SHP77 treated with DMSO at 0.1 percent for 48 hours (cell line): ENCODE results near the gene BCKDK.
"Not testable (repeated sequence)": the region's sequence is repeated elsewhere in the genome, so short reads cannot be mapped to it uniquely, and the experiment has no call there.

Experiments
- DNase-seq: peaks from one replicate; lab custom pipeline; 2025; lab: John Stamatoyannopoulos, UW

BCKDK gene

DNA sequence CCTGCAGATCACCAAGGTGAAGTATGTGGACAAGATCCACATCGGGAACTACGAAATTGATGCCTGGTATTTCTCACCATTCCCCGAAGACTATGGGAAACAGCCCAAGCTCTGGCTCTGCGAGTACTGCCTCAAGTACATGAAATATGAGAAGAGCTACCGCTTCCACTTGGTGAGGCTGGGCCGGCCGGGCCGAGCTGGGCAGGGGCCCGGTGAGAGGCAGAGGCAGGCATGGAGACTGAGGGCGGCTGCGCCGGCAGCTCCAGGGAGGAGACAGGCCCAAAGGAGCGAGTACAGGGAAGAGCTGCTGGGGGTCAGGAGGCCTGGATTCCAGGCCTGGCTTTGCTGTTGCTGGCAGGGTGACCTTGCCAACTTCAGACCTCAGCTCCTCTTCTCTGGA is 19.0 kb downstream of the BCKDK start:
- no peak for DNase-seq

DNA sequence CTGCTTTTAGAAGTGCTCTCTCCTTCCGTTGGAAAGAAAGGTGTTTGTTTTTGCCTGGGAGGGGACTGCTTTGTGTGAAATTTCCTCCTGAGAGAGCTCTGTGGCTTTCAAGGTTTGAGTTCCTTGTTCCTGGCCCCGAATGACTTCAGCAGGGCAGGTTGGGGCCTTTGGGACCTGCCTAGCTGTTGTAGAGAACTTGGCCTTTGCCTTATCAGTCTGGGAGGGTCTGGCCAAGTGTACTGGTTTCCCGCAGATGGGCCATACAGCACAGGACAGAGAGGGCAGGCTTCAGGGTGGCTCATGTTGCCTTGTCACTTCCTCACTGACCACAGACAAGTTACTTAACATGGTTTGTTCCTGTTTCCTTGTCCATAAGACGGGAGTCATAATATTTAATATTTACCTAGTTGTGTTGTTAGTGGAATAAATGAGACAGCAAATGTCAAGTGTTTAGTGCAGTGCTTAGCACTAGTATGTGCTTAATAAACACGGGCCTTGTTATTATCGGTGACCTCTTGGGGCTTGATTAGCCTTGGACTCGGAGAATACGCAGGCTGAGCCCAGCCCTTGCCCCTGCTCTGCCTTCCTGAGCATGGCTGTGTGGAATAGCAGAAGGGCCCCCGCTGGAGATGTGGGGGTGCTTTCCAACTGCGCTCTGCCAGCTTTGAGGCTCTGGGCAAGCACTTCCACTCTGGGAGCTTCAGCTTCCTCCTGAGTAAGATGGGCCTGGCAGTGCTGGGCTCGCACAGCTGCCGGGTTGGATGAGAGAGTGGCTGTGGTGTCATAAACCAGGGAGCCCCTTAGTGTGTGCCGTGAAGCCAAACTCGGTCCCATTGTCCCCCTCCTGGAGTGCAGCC is 20.8 kb downstream of the BCKDK start:
- DNase-seq = no peak

DNA sequence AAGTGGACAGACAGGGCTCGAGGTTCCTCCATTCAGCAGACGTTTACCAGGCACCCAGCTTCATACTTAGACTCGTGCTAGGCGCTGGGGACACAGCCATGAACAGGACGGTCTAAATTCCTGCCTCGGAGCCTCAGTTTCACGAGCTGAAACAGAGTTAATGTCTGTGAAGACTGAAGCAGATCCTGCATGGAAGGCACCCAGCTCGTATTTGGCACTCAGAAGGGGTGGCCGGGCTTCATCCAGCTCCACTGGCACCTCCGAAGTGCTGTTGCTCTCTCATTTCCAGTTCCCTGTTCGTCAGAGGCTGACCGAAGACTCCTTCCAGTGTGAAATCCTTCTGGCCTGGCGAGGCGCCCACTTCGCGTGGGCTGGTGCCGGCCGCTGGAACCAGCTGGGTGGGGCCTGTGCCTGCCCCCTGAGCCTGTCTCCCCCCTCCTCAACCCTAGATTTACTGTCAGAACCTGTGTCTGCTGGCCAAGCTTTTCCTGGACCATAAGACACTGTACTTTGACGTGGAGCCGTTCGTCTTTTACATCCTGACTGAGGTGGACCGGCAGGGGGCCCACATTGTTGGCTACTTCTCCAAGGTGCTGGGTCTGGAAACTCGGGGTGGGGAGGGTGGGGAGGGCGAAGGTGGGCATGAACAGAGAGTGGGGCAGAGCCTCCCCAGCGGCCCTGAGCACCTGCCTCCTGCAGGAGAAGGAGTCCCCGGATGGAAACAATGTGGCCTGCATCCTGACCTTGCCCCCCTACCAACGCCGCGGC is 21.6 kb downstream of the BCKDK start:
- no peak for DNase-seq

DNA sequence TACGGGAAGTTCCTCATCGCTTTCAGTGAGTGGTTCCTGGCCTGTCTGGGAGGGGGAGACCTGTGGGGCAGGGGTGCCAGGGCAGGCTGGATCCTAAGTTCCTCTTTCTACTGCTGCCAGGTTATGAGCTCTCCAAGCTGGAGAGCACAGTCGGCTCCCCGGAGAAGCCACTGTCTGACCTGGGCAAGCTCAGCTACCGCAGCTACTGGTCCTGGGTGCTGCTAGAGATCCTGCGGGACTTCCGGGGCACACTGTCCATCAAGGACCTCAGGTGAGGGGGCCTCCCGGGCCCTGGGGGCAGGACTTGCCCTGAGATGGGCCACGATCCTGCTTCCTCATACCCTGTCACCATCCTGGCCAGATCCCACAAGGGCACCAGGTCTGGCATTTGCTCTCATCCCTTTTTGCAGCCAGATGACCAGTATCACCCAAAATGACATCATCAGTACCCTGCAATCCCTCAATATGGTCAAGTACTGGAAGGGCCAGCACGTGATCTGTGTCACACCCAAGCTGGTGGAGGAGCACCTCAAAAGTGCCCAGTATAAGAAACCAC is 22.2 kb downstream of the BCKDK start:
- no peak for DNase-seq

DNA sequence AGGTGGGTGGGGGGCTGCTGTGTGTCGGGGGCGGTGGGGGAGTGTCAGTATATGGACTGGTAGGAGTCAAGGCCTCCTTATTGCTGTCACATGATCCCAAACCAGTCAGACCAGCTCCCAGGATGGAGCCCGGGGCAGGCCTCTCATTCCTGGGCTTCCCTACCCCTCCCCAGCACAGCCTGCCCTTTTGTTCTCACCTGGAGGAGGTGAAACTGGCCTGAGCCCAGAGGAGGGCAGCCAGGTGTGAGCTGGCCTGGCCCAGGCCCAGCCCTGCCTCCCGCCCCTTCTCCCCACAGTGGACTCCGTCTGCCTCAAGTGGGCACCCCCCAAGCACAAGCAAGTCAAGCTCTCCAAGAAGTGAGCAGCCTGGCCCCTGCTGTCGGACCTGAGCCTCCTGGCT is 22.7 kb downstream of the BCKDK start:
- DNase-seq = no peak

- DNase-seq = no peak
These were observed 23.2 kb downstream of the BCKDK start for GRCh38 chr16:31131416-31131815.

DNA sequence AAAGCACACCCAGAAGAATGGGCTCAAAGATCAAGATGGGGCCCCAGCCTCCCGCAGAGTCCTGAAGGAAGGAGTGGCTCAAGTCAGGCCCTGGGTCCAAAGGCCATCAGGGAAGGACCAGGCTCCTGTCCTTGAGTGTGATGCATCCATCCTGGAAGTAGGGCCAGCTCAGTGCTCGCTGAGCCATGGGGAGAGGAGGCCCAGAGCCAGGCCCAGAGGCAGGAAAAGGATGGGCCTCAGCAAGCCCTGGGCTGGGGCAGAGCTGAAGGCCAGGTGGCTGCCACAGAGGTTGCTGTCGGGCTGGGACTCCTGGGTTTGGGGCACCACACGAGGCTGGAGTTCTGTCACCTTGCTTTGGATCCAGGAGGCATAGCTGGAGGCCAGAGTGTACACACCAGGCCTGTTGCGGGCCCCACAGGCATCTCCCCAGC is 23.7 kb downstream of the BCKDK start:
- DNase-seq = no peak

DNA sequence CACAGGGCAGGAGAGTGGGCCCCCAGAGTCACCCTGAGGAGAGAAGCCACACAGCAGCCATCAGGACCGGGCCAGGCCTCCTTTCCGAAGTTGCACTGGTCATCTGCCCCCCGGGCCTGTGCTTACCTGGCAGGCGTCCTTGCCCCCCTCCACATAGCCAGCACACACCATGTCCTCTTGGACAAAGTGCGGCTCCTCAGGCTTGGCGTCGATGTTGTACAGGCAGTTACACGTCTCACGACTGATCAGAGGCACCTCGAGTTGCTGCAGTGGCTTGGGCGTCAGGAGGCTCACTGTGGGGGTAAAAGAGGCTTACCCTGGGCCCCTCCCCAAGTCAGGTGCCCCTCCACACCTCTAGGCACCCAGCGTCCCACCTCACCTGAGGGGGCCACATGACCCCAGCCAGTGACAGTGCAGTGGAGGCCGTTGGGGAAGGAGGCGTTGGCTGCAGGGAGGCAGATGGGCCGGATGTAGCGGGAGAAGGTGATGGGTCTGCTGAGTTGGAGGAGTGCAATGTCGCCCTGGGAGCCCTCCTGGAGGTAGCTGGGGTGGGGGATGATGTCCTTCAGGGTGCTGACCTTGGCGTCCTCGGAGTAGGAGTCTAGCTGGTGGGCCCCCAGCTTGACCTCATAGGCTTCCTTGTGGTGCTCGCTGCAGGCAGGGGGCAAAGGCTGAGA is 24.3 kb downstream of the BCKDK start:
- no peak for DNase-seq

DNA sequence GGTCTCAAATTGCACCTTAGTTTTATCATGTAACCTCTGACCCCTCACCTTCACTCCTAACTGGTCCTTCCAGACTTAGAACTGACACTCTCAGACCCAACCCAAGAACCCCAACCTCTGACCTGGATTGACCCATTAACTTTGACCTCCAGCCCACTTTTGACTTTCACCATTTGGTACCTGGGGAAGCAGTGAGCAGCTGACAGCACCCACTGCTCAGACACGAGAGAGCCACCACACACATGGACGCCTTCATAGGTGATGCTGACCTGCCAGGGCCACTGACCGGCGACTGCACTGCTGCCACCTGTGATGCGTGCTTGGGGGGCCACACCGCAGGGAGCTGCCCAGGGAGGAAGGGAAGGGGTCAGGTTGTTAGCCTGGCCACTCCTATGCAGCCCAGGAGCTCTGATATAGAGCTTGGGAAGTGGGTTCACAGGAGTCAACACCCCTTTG is 24.9 kb downstream of the BCKDK start:
- DNase-seq = no peak

DNA sequence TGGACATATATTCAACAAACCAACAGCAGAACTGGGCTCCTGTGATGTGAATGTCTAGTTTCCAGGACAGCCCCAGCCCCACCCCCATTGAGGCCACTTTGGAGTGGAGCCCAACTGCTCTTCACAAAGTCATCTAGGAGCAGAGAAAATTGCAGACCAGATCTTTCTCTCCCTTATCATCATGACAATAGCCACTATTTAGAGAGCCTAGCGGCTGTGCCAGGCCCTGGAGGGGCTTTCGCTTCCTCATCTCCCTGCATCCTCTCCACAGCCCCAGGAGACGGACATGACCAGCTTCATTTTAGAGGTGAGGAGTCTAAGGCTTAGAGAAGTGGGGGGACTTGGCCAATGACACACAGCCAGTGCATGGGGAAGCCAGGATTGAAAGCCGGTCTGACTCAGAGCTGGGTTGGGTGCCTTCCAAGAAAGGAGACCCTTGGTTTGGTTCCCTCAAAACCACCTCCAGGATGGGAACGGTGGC is 25.9 kb downstream of the BCKDK start:
- no peak for DNase-seq

GRCh38 chr16:31134625-31135534 is 26.7 kb downstream of the BCKDK start:
- no peak for DNase-seq

DNA sequence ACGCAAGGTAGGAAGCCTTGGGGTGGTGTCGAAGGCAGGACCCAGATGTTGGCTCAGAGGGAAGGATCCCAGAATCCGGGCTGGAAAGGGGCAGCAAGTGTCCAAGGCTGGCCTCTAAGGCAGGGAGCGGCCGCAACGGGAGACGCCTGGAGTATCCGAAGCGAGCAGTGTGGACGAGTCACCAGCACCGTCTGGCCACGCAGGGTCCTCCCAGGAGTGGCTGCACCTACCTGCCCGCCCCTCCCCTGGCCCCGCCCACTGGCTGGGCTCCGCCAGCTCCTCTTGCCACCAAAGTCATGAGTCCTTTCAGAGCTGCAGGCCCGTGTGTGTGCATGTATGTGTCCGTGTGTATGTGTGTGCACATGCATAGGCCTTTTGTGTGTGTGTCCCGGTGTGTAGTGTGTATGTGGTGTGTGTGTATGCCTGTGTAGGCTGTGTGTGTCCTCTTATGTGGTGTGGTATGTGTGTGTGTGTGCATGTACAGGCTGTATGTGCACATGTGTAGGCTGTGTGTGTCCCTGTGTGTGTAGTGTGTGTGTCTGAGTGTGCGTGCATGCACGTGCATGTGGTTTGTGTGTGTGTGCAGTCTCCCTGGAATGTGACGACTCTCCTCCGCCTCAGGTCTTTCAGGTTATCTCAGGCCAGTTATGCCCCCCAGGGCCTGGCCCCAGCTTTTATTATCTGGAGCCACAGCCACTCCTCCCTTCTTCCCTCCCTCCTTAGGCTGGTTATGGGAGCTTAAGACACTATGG is 27.5 kb downstream of the BCKDK start, which contains the start of gene PRSS8:
Gene PRSS8 (minus strand): TSS at position 193 of the 752 bp plus-strand sequence. CDS start 229 bp downstream, outside the sequence.
- no peak for DNase-seq

GRCh38 chr16:31136287-31136662 is 28.1 kb downstream of the BCKDK start:
- DNase-seq = no peak

DNA sequence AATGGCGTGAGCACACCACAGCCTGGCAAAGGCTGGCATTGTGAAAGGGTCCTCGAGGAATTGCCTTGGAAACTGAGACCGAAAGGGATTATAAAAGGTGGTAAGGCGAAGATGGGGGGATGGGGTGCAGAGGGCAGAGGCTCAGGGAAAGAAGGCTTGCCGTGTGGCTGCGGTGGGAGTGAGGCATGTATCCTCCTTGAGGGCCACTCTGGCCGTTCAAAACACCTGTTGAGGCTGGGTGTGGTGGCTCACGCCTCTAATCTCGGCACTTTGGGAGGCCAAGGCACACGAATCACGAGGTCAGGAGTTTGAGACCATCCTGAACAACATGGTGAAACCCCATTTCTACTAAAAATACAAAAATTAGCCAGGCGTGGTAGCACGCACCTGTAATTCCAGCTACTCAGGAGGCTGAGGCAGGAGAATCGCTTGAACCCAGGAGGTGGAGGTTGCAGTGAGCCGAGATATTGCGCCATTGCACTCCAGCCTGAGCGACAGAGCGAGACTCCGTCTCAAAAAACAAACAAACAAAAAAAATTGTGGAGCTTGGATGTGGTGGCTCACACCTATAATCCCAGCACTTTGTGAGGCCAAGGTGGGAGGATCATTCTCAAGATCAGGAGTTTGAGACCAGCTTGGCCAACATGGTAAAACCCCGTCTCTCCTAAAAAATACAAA is 28.8 kb downstream of the BCKDK start:
- not testable (repeated sequence) for DNase-seq

DNA sequence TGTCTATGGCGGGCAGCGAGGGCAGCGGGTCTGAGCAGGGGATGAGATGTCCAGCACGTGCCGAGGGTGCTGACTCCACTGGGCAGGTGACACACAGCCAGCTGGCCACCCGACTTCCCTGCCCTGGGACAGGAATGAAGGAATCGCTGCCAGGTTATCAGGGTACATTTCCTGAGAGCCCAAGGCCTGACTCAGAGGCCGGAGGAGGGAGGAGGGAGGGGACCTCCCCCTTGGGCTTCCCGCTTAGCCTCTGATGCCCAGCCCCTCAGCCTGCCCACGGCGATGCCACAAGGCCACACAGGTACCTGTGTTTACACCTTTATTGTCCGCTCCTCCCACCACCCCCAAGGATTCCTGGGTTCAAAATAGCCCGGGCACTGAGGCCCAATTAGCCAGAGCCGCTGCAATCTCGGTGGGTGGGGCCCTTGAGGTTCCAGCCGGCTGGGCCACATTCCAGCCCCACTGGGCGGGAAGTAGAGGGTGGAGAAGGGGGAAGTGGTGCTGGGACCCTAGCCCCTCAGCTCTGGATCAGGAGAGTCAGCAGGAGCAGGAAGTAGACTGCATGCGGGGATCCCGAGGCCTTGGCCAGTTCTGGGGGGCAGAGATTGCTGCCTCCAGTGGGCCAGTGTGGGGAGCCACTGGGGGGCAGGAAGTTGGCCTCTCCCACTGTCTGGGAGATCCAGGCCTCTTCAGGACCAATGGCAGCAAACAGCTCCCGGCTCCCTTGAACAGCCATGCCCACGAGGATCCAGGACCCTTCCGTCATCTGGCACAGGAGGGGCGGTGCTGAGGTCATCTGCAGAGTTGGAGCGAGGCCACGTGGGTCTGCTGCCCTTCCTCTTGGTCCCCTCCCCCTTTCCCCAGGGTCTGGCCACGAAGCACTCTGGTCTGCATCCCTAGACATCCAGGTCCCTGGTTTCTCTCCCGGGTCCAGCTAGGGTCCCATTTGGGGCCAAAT is 30.7 kb downstream of the BCKDK start:
- no peak for DNase-seq

DNA sequence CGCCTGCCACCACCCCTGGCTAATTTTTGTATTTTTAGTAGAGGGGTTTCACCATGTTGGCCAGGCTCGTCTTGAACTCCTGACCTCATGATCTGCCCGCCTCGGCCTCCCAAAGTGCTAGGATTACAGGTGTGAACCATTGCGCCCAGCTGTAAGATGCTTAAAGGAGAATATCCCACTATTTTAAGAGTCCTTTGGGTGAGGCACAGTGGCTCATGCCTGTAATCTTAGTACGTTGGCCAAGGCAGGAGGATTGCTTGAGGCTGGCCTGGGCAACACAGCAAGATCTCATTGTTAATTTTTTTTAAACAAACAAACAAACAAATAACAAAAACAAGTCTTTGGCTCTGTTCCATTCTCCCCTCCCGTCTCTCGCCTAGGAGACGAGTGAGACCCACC is 32.9 kb downstream of the BCKDK start:
- not testable (repeated sequence) for DNase-seq

DNA sequence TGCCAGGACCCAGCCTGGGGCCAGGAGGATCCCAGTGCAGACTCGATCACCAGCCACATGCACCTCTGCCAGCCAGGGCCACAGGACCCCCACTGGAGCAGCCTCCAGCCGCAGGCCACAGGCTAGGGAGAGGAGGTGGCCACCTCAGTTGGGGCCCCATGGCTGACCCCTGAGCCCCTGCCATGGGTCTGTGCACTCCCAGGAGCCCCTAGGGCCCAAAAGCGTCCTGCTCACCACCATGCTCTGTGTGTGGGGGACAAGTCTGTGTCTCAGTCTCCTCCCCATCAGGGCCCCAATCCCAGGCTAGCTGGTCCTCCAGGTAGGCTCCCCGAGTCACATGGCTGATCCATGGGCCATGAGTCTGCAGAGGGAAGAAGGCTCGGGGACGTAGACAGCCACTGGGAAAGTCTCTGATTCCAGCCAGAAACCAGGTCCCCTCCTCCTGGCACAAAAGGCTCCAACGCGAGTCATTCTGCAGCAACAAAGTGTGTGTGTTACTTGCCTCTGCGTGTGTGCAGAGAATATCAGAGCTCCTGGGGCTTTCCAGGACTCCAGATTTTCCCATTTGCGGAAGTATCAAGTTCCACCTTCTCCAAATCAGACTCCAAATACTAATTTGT is 33.4 kb downstream of the BCKDK start:
- DNase-seq = peak; percentile 58
